K562 (cell line): ENCODE measurements around the gene ARHGAP28. TPM values are rescaled to one million over a fixed set of nuclear protein-coding genes. Genes with fewer than 3 reads are reported as not detected.

Experiments used
- ATAC-seq: fragments of 200-7000 bp; cut with Tn5 transposase; 3 replicates; pipeline ENCODE4 v1.9.1; 2020; ENCODE audit warnings: moderate library complexity
- BruUV-seq: library from RNA; stranded (reverse); fragments of 400-500 nt; replicated peaks from 2 replicates; lab custom pipeline; 2021; lab: Mats Ljungman, UMichigan
- CTCF ChIA-PET: fragments of 300-600 bp; formaldehyde crosslinking; extraction: SDS; loops from one replicate; lab custom pipeline; 2021; ENCODE audit warnings: low intra/inter-chr PET ratio; lab: Yijun Ruan, JAX
- POLR2A ChIA-PET: fragments of 300-600, 350-650 bp; sonication (Branson Sonifier 250); formaldehyde crosslinking; extraction: SDS; loops from one replicate; lab custom pipeline; 2021; ENCODE audit warnings: antibody characterized with exemption, inconsistent platforms; lab: Yijun Ruan, JAX
- DNase-seq, 4 experiments: peaks; one replicate each; pipeline versions ENCODE4 v3.0.0 to v3.0.0-alpha.2; 2011 to 2018; ENCODE audit warnings: low spot score in 3 of 4, mixed read lengths in 3 of 4; ENCODE audit errors: extremely low read depth in 1 of 4
- FAIRE-seq: peaks from 2 replicates; lab custom pipeline; 2011; peaks lifted over from hg19 to GRCh38; lab: Jason Lieb, UNC
- H2AFZ ChIP-seq: 2 replicates; pipeline ENCODE4 v1.6.0; 2011; ENCODE audit warnings: low read depth, low read length, control low read depth, inconsistent platforms
- H3K27ac ChIP-seq: fragments of 200-600 bp; 3 replicates; pipeline ENCODE4 v1.8.0; 2011; ENCODE audit warnings: low read depth, mild to moderate bottlenecking, control low read depth, inconsistent platforms, low read length, moderate library complexity, mixed read lengths; ENCODE audit errors: extremely low read depth
- H3K27me3 ChIP-seq, 2 experiments: fragments of 300-600 bp in 1 of 2; 2 replicates in 1 of 2; 3 replicates in 1 of 2; pipeline versions ENCODE4 v1.6.0 to v1.8.0; 2011; ENCODE audit warnings: inconsistent platforms in 2 of 2, low read length in 2 of 2, mild to moderate bottlenecking in 1 of 2, mixed read lengths in 1 of 2, moderate library complexity in 1 of 2; ENCODE audit not compliant: control insufficient read depth in 2 of 2, insufficient read depth in 2 of 2
- H3K36me3 ChIP-seq: fragments of 300-600 bp; 3 replicates; pipeline ENCODE4 v1.8.0; 2011; ENCODE audit warnings: mild to moderate bottlenecking, low read length, inconsistent platforms; ENCODE audit not compliant: control insufficient read depth, insufficient read depth
- H3K4me1 ChIP-seq, 2 experiments: fragments of 200-600 bp in 1 of 2; replicated peaks in 1 of 2; 2 replicates in 1 of 2; 3 replicates in 1 of 2; pipeline versions ENCODE4 v1.5.1 to v1.8.0; 2011; ENCODE audit warnings: inconsistent platforms in 2 of 2, low read length in 2 of 2, mild to moderate bottlenecking in 1 of 2, mixed read lengths in 1 of 2, moderate library complexity in 1 of 2; ENCODE audit not compliant: control insufficient read depth in 2 of 2, insufficient read depth in 2 of 2
- H3K4me2 ChIP-seq: 2 replicates; pipeline ENCODE4 v1.6.1; 2011; ENCODE audit warnings: low read length, control low read depth, inconsistent platforms, mixed read lengths; ENCODE audit not compliant: insufficient read depth
- H3K4me3 ChIP-seq: fragments of 200-600 bp; sonication (generic), shearing (Covaris generic); 2 replicates; pipeline ENCODE4 v1.5.1; 2016; ENCODE audit warnings: control low read depth, inconsistent platforms
- H3K79me2 ChIP-seq: fragments of 200-600 bp; 3 replicates; pipeline ENCODE4 v1.8.0; 2011; ENCODE audit warnings: low read length, inconsistent platforms; ENCODE audit not compliant: control insufficient read depth, insufficient read depth
- H3K9ac ChIP-seq, 2 experiments: 2 replicates each; pipeline versions ENCODE4 v1.6.0 to v1.6.1; 2011; ENCODE audit warnings: low read depth in 2 of 2, low read length in 2 of 2, control low read depth in 1 of 2, inconsistent platforms in 1 of 2, mild to moderate bottlenecking in 1 of 2, mixed read lengths in 1 of 2; ENCODE audit not compliant: insufficient read depth in 1 of 2
- H3K9me1 ChIP-seq: one replicate; pipeline ENCODE4 v1.6.0; 2011; ENCODE audit warnings: inconsistent platforms, mild to moderate bottlenecking, low read length, moderate library complexity; ENCODE audit not compliant: control insufficient read depth, insufficient read depth
- H3K9me3 ChIP-seq: replicated peaks from 2 replicates; pipeline ENCODE4 v1.5.1; 2011; ENCODE audit warnings: low read depth, low read length, inconsistent platforms; ENCODE audit not compliant: control insufficient read depth, insufficient read depth
- H4K20me1 ChIP-seq: replicated peaks from 2 replicates; pipeline ENCODE4 v1.6.1; 2011; ENCODE audit warnings: low read length, inconsistent platforms, mixed read lengths; ENCODE audit not compliant: control insufficient read depth, insufficient read depth
- FIP1L1 ChIP-seq: fragments of 200-400 bp; formaldehyde crosslinking; IDR thresholded peaks from 2 replicates; pipeline ENCODE4 v1.6.1; 2018; ENCODE audit warnings: mild to moderate bottlenecking, low read depth, low read length; ENCODE audit not compliant: poor library complexity, severe bottlenecking
- HLTF ChIP-seq: fragments of 450-650 bp; IDR thresholded peaks from 2 replicates; pipeline ENCODE4 v1.6.1; 2016
- KDM2B ChIP-seq: fragments of 250-450 bp; sonication (Bioruptor Pico); IDR thresholded peaks from 2 replicates; pipeline ENCODE4 v1.8.0; 2021; ENCODE audit warnings: mild to moderate bottlenecking, moderate library complexity
- MITF ChIP-seq: IDR thresholded peaks from 2 replicates; pipeline ENCODE4 v1.6.1; 2014; ENCODE audit warnings: antibody characterized with exemption
- NBN ChIP-seq: fragments of 450-650 bp; IDR thresholded peaks from 2 replicates; pipeline ENCODE4 v1.6.1; 2016; ENCODE audit warnings: low read depth, mild to moderate bottlenecking
- SAP30 ChIP-seq: fragments of 200-600 bp; sonication (generic); IDR thresholded peaks from 2 replicates; pipeline ENCODE4 v1.6.1; 2012; ENCODE audit warnings: borderline replicate concordance, low read depth, mild to moderate bottlenecking, moderate library complexity, low read length, control low read depth, inconsistent platforms; ENCODE audit not compliant: insufficient read depth, poor library complexity, severe bottlenecking
- SNIP1 ChIP-seq: fragments of 450-650 bp; IDR thresholded peaks from 2 replicates; pipeline ENCODE4 v1.7.1; 2017; ENCODE audit warnings: low read depth, mild to moderate bottlenecking
- ZC3H4 ChIP-seq: sonication (generic); formaldehyde crosslinking; IDR thresholded peaks from 2 replicates; pipeline ENCODE4 v1.9.0; 2021; ENCODE audit warnings: missing genetic modification reagents, borderline replicate concordance
- ZNF212 ChIP-seq: fragments of 450-650 bp; formaldehyde crosslinking; IDR thresholded peaks from 2 replicates; pipeline ENCODE4 v1.4.0; 2020; ENCODE audit warnings: mild to moderate bottlenecking
- ZNF696 ChIP-seq: fragments of 250-450 bp; sonication (Bioruptor Pico); conservative IDR thresholded peaks from 2 replicates; pipeline ENCODE4 v1.4.0; 2020; ENCODE audit warnings: mild to moderate bottlenecking, moderate library complexity
- WGBS: fragments of 100-300 bp; shearing (Covaris generic); methylation state at CpG from one replicate; pipeline ENCODE4 v1.1.6; 2016; ENCODE audit warnings: low coverage, mixed read lengths; ENCODE audit not compliant: insufficient coverage; ENCODE audit errors: missing lambda C conversion rate; 5-methylcytosine and 5-hydroxymethylcytosine counted together
- in situ Hi-C: fragments of 300-500 bp; cut with MboI; formaldehyde crosslinking; loops from 4 replicates; pipeline ENCODE4 v1.15.0; 2018; ENCODE audit warnings: inconsistent platforms, mixed read lengths
- intact Hi-C: fragments of 100-400 bp; cut with micrococcal nuclease; formaldehyde crosslinking; loops from 2 replicates; pipeline ENCODE4 v1.14.2; 2022
- polyA plus RNA-seq, 8 experiments: library from polyadenylated mRNA; depleted of rRNA in 4 of 8; stranded (reverse) in 5 of 8; unstranded in 3 of 8; fragments of >200 nt; fragmentation: Nextera tagmentation in 2 of 8; fragmentation: Illumina TruSeq in 1 of 8; extraction: Ambion mirVana in 2 of 8; extraction: Trizol in 1 of 8; gene quantifications; 2 replicates each; pipeline versions ENCODE4 v1.2.1 to v1.2.3, GENCODE V29; 2011 to 2014; ENCODE audit warnings: inconsistent platforms in 1 of 8, missing spikeins in 1 of 8
- total RNA-seq, 7 experiments: library from RNA; depleted of rRNA in 6 of 7; stranded (reverse); fragments of >200 nt in 6 of 7; fragmentation: Illumina TruSeq in 2 of 7; extraction: Trizol in 2 of 7; gene quantifications; 2 replicates each; pipeline versions ENCODE4 v1.2.1 to v1.2.3, GENCODE V29; 2011 to 2021; ENCODE audit warnings: low replicate concordance in 1 of 7
- TF ChIP-seq, protein P1 (sequence below): fragments of 450-650 bp; IDR thresholded peaks from 2 replicates; pipeline ENCODE4 v1.6.1; 2016; ENCODE audit warnings: antibody characterized with exemption
- TF ChIP-seq, protein P2 (sequence below): sonication (generic); formaldehyde crosslinking; IDR thresholded peaks from 2 replicates; pipeline ENCODE4 v1.8.1; 2022; ENCODE audit warnings: missing genetic modification reagents
- TF ChIP-seq, protein P3 (sequence below): fragments of 250-450 bp; sonication (Bioruptor Pico); IDR thresholded peaks from 2 replicates; pipeline ENCODE4 v1.5.0; 2021; ENCODE audit warnings: mild to moderate bottlenecking, moderate library complexity

Gene ARHGAP28
- total and polyA plus RNA-seq, 9 of the 15 experiments (the other 6 are each of a cell fraction or from before 2014, with no cell fraction given), result 0.93 to 5.9 (median 5.0) TPM

DNA sequence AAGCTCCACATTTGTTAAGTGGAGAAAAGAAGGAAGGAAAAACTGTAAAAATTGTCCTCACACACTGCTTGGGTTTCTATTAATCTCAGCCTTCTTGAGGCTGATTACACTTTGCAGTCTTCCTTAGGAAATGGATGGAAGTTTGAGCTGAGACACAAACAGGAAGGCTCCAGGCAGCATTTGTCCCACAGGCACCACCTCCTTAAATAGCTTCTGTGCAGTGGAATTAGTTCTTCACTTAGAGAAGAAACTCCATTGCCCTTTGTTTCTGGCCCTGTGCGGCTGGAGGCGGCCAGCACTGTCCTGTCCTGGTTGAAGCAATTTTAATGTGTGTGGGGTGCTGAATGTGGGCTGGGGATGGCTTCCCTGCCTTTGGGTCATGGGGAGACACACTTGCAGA, 44.3 kb downstream of the ARHGAP28 start:
- in situ Hi-C loops, result no loop called here
- H3K27ac ChIP-seq, result no peak overlapping the region
- WGBS, result 4% methylated on average over 2 of the region's 2 CpGs
- H3K9me1 ChIP-seq, result no peaks in the 10 kb centered on the region
- H3K36me3 ChIP-seq, result no peaks in the 10 kb centered on the region
- H4K20me1 ChIP-seq, result no peaks in the 10 kb centered on the region
- no peak overlapping the region for H3K9ac ChIP-seq
- no peak overlapping the region for H3K4me2 ChIP-seq
- H2AFZ ChIP-seq, result no peak overlapping the region
- H3K79me2 ChIP-seq, result no peaks in the 10 kb centered on the region
- POLR2A ChIA-PET, result no interaction called here
- BruUV-seq, result no TSS peak
- H3K4me1 ChIP-seq, result no peaks in the 10 kb centered on the region
- H3K4me3 ChIP-seq, result no peak overlapping the region
- DNase-seq (no peak), FAIRE-seq (no peak), ATAC-seq (no peak)
- intact Hi-C loops, result no loop called here
- no peaks in the 10 kb centered on the region for H3K9me3 ChIP-seq
- CTCF ChIA-PET, result no interaction called here
- no peak for TF ChIP-seq FIP1L1
- TF ChIP-seq, protein P1, sequence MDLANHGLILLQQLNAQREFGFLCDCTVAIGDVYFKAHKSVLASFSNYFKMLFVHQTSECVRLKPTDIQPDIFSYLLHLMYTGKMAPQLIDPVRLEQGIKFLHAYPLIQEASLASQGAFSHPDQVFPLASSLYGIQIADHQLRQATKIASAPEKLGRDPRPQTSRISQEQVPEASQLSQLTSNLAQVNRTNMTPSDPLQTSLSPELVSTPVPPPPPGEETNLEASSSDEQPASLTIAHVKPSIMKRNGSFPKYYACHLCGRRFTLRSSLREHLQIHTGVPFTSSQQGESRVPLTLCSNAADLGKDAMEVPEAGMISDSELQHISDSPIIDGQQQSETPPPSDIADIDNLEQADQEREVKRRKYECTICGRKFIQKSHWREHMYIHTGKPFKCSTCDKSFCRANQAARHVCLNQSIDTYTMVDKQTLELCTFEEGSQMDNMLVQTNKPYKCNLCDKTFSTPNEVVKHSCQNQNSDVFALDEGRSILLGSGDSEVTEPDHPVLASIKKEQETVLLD, result no peak
- no peak for TF ChIP-seq HLTF
- TF ChIP-seq MITF, result no peak
- TF ChIP-seq ZNF212 (CRISPR knock-in tag), result no peak
- TF ChIP-seq SAP30, result no peak
- no peak for TF ChIP-seq SNIP1
- TF ChIP-seq, protein P2, sequence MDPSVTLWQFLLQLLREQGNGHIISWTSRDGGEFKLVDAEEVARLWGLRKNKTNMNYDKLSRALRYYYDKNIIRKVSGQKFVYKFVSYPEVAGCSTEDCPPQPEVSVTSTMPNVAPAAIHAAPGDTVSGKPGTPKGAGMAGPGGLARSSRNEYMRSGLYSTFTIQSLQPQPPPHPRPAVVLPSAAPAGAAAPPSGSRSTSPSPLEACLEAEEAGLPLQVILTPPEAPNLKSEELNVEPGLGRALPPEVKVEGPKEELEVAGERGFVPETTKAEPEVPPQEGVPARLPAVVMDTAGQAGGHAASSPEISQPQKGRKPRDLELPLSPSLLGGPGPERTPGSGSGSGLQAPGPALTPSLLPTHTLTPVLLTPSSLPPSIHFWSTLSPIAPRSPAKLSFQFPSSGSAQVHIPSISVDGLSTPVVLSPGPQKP (CRISPR knock-in tag), result no peak
- TF ChIP-seq, protein P3, sequence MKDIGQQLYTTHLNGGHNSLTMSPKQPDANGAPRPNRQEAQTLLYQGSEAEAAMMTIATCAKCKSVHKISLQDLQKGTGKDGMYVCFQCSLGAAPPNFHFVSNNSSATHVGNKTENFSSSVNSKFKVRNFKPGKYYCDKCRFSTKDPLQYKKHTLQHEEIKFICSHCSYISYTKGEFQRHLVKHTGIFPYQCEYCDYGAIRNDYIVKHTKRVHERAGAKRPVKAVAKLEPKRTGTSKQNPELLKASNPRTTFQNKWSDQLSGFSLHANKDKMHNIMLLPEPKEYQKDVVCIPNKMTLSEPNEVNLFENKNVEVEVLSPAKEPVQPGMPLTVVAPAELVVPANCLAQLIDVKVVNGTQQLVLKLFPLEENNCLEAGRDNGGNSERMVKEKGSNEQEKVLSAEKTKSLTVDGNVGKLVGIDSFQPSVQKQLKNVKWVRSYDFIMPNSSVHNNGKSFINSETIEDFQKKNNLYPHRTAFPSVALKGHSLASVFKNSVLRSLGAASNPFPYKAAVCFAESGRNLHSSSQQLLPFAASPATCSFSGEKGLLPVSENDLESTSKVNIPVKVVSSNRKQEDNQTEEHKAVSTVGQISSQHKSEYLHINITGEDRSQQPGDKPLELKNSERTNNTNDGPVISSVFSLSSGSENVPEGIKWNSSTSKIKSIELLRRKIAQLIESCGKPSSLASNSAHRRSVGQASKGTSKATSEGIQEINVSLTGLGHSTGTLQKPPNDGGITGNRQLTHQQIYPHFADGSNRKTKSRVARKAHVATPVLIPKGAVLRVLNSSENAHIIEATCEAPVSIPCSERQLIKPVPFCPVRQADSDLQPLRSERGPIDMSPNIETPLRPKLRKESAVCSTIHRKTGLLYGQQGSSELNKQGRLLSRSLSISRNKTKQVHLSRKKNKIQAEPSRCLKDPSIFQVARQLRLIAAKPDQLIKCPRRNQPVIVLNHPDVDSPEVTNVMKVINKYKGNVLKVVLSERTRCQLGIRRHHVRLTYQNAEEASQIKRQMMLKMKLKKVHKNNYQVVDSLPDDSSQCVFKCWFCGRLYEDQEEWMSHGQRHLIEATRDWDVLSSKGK, result no peak
- TF ChIP-seq ZNF696 (CRISPR knock-in tag), result no peak
- TF ChIP-seq ZC3H4, result no peak
- TF ChIP-seq KDM2B, result no peak
- no peak for TF ChIP-seq NBN
- peaks cover 8 to 15% of the 10 kb centered on the region in 2 experiments; a peak in 3 of 5 replicates for H3K27me3 ChIP-seq
